ENCODE data around the gene LSAMP.
"Not testable (repeated sequence)": the region's sequence is repeated elsewhere in the genome, so short reads cannot be mapped to it uniquely, and the experiment has no call there.

LSAMP gene

GRCh38 chr3:115784739-115785536 lies 660.3 kb downstream of the LSAMP start:
- DNase-seq, result no peak

- DNase-seq, result peak; percentile 85 to 90
Measured at GRCh38 chr3:115783938-115784738, 661.1 kb downstream of the LSAMP start.

- not testable (repeated sequence) for DNase-seq
Measured at GRCh38 chr3:115783426-115783825, 661.9 kb downstream of the LSAMP start.

- no peak for DNase-seq
Measured at GRCh38 chr3:115779011-115779410, 666.3 kb downstream of the LSAMP start.

GRCh38 chr3:115772951-115773350 lies 672.3 kb downstream of the LSAMP start:
- DNase-seq, result no peak

- DNase-seq, result no peak
Measured at GRCh38 chr3:115768661-115769060, 676.6 kb downstream of the LSAMP start.

GRCh38 chr3:115766587-115767482 lies 678.5 kb downstream of the LSAMP start:
- DNase-seq, result no peak

- no peak for DNase-seq
Measured at GRCh38 chr3:115761927-115762305, 683.4 kb downstream of the LSAMP start.

GRCh38 chr3:115760716-115761115 lies 684.6 kb downstream of the LSAMP start:
- no peak for DNase-seq

GRCh38 chr3:115758076-115758763 lies 687.1 kb downstream of the LSAMP start:
- no peak for DNase-seq

- not testable (repeated sequence) for DNase-seq
Measured at GRCh38 chr3:115752978-115753377, 692.3 kb downstream of the LSAMP start.
